ENCODE results near the gene FHOD3. TPM values are rescaled to one million over a fixed set of nuclear protein-coding genes. Genes with fewer than 3 reads are reported as not detected.

The FHOD3 gene
- total RNA-seq, 1 experiment from 2014 or later: 18.1 TPM

DNA sequence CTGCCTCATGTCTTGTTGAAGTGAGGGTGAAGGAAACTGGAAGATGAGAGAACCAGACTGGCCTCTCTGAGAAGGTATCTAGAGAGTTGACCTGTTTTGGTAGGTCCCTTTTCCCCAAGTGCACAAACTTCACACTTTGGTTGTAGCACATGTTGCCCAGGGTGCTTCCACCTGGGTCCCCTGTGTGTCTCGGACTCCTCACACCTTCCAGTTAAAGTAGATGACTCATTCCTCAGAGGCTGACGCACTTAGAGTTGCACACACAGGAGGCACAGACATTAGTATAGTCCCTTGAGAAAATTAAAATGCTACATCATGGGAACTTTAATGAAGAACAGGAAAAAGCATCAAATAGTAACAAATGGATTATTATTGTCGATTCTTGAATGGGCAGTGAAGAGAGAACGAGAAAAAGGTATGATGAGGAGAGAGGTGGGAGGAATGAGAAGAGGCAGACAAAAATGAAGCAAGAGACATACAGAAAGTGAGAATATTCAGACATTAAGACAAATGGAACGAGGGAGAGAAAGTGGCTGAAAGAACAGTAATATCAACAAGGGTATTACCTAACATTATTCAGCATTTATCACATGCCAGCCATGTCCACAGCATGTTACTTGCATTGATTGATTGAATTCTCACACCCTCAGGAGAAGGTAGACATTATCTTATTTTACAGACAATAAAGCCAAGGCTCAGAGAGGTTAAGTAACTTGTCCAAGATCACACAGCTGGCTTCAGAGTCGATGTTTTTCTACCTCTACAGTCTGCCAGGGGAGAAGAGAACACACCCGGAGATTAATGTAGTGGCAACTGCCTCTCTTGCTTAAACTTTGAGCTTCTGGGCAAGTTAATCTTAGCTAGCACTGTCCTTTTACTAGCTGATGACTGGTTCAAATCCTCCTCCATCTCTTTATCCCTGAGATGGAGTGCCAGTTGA is 68.6 kb downstream of the FHOD3 start:
- DNase-seq (no peak), ATAC-seq (no peak)
- no peak overlapping the region for H3K27ac ChIP-seq (ENCODE audit: low read length)
- no peaks in the 10 kb centered on the region for H4K20me1 ChIP-seq (ENCODE audit: low read length)
- H3K9me2 ChIP-seq (replicated peaks; ENCODE audit: low read length): no peaks in the 10 kb centered on the region
- intact Hi-C loops (cut with micrococcal nuclease): no loop called here
- no peak overlapping the region for H3K4me2 ChIP-seq (ENCODE audit: low read length)
- H3K79me2 ChIP-seq (ENCODE audit: low read length): no peaks in the 10 kb centered on the region
- no peak overlapping the region for H2AFZ ChIP-seq (ENCODE audit: low read length)
- no peak overlapping the region for H3K4me3 ChIP-seq (ENCODE audit: low read length)
- H3K9ac ChIP-seq (ENCODE audit: low read length): no peak overlapping the region
- ChIA-PET CTCF (no interaction called here), POLR2A (ENCODE audit: unreplicated experiment) (no interaction called here)
- H3K36me3 ChIP-seq (ENCODE audit: low read depth, low read length): no peaks in the 10 kb centered on the region
- no peak for TF ChIP-seq CTCF (conservative IDR thresholded peaks at IDR 0.05; ENCODE audit: low read depth, low read length)
- TF ChIP-seq EZH2 (IDR thresholded peaks at IDR 0.05; ENCODE audit: low read length, unreplicated experiment): no peak
- no peak for TF ChIP-seq EZH2phosphoT487 (IDR thresholded peaks at IDR 0.05; ENCODE audit: borderline replicate concordance, low read length)
- H3K27me3 ChIP-seq (ENCODE audit: low read length): no peaks in the 10 kb centered on the region
- H3K9me3 ChIP-seq (ENCODE audit: low read length): no peaks in the 10 kb centered on the region
- BruUV-seq (replicated peaks): no TSS peak
- H3K4me1 ChIP-seq (ENCODE audit: insufficient read depth, low read length): no peaks in the 10 kb centered on the region
- H3F3A ChIP-seq (ENCODE audit: low read length, unreplicated experiment): no peaks in the 10 kb centered on the region

DNA sequence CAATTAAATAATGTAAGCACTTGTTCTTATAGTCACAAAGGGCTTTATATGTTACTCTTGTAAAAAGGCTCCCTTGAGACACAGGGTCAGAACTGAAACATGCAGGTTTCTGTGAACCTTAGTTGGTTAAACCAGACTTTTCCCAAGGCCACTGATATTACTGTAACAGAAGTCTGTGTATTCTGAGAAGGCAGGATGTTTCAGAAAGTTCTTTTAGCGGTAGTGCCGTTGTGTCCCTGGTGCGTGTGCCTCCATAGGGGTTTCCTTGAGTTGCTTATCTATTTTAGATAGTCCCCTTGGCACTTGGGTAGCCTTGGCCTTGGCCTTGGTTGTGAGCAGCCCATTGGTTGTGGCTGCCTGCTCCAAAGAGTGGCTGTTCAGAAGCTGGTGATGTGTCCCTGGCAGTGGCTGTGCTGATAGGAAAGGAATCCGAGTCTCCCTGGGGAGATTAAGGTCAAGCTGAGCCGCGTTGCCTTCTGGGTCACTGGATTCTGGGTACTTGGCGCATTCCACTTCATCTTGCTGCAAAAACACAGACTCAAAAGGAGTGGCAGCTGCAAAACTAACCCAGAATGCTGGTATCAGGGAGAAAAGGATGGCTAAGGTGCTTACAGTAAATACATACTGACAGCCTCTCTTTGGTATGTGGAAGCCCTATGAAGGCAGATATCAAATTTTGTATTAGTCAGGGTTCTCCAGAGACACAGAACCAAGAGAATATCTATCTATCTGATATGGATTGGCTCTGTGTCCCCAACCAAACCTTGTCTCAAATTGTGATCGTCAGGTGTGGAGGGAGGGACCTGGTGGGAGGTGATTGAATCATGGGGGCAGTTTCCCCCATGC is 69.7 kb downstream of the FHOD3 start:
- BruUV-seq (replicated peaks): no TSS peak
- ChIA-PET CTCF (no interaction called here), POLR2A (ENCODE audit: unreplicated experiment) (no interaction called here)
- Histone ChIP-seq H3K9ac (ENCODE audit: low read length) (no peak overlapping the region), H3K27me3 (ENCODE audit: low read length) (no peaks in the 10 kb centered on the region), H3K27ac (ENCODE audit: low read length) (no peak overlapping the region), H3K9me3 (ENCODE audit: low read length) (no peaks in the 10 kb centered on the region), H3K79me2 (ENCODE audit: low read length) (no peaks in the 10 kb centered on the region), H4K20me1 (ENCODE audit: low read length) (no peaks in the 10 kb centered on the region), H3K36me3 (ENCODE audit: low read depth, low read length) (no peaks in the 10 kb centered on the region), H3K4me1 (ENCODE audit: insufficient read depth, low read length) (no peaks in the 10 kb centered on the region), H3K4me2 (ENCODE audit: low read length) (no peak overlapping the region), H3K4me3 (ENCODE audit: low read length) (no peak overlapping the region), H3K9me2 (replicated peaks; ENCODE audit: low read length) (no peaks in the 10 kb centered on the region), H2AFZ (ENCODE audit: low read length) (no peak overlapping the region), H3F3A (ENCODE audit: low read length, unreplicated experiment) (no peaks in the 10 kb centered on the region)
- ATAC-seq (no peak), DNase-seq (no peak)
- intact Hi-C loops (cut with micrococcal nuclease): no loop called here
- no peak for TF ChIP-seq CTCF (conservative IDR thresholded peaks at IDR 0.05; ENCODE audit: low read depth, low read length)
- TF ChIP-seq EZH2phosphoT487 (IDR thresholded peaks at IDR 0.05; ENCODE audit: borderline replicate concordance, low read length): no peak
- no peak for TF ChIP-seq EZH2 (IDR thresholded peaks at IDR 0.05; ENCODE audit: low read length, unreplicated experiment)
